ENCODE measurements around the gene CEP43.
A peak's percentile ranks its signal among the peaks of the same experiment; 100 is the strongest.

CEP43 gene

DNA sequence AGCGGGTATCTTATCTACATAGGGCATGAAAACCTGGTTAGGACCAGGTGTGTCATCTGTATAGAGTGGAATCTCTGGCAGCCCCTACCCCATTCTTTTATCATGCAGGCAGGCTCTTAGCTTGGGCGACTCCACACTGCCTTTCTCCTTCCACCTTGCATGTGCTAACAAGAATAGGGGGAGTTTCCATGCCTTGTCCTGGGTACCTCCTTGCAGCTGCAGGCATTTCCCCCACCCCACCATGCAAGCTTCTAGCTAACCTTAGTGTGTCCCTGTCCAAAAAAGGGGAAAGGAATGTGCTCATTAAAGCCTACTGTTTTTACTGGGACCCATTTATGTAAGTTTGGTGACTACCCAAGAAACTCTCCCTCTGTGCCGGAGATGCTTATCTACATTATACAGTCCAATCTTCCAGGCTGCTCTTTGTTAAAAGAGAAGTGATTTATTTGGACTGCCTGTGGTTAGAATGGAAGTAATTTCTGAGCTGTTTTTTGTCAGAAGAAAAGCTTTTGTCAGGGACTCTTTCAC is 10.5 kb upstream of the CEP43 start:
- H3K4me3 Mint-ChIP-seq, result no peak overlapping the region
- H3K27ac Mint-ChIP-seq, result no peak overlapping the region
- H3K4me1 Mint-ChIP-seq, result peaks cover 27% of the 10 kb centered on the region
- no peaks in the 10 kb centered on the region for H3K27me3 Mint-ChIP-seq
- peaks cover 2% of the 10 kb centered on the region for H3K36me3 Mint-ChIP-seq
- no peaks in the 10 kb centered on the region for H3K9me3 Mint-ChIP-seq

DNA sequence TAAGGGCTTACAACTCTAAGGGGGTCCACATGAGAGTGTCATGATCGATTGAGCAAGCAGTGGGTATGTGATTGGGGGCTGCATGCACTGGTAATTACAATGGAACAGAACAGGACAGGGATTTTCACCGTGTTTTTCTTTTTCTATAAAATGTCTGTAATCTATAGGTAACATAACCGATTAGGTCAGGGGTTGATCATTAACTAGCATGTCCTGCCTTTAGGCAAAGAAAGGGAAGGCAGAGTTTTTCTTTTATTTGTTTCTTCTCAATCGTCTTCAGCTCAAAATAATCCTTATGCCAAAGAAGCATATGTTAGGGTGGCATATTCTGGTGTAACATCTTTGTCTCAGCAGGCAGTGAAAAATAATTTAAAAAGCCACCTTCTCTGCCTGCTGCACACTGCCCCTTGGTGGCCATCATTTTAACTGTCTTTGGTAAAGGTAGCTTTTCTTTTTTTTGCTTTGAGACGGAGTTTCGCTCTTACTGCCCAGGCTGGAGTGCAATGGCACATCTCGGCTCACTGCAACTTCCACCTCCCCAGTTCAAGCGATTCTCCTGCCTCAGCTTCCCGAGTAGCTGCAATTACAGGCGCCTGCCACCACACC is 9.7 kb upstream of the CEP43 start:
- H3K4me1 Mint-ChIP-seq, result peaks cover 27% of the 10 kb centered on the region
- H3K36me3 Mint-ChIP-seq, result peaks cover 2% of the 10 kb centered on the region
- no peaks in the 10 kb centered on the region for H3K9me3 Mint-ChIP-seq
- no peak overlapping the region for H3K4me3 Mint-ChIP-seq
- H3K27ac Mint-ChIP-seq, result peak overlapping the region; percentile 62
- no peaks in the 10 kb centered on the region for H3K27me3 Mint-ChIP-seq

DNA sequence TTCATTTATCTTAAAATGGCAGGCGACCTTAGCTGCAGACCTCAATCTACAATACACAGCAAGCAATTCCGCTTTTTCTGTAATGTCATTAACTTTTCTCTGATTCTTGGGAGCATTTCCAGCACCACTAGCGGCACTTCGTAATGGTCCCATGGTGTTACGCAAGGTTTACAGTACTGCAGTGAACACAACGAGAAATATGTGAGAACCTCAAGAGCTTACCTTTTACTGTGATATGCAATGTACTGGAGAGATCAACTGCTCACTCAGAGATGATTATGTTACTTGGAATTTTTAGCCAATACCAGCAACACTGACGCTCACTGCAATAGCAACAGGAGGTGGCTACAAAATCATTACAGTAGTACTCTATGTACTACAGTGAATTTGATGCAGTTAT is 2.8 kb upstream of the CEP43 start:
- no peaks in the 10 kb centered on the region for H3K36me3 Mint-ChIP-seq
- H3K4me3 Mint-ChIP-seq, result no peak overlapping the region
- H3K27ac Mint-ChIP-seq, result no peak overlapping the region
- H3K27me3 Mint-ChIP-seq, result no peaks in the 10 kb centered on the region
- H3K4me1 Mint-ChIP-seq, result peaks cover 22% of the 10 kb centered on the region
- no peaks in the 10 kb centered on the region for H3K9me3 Mint-ChIP-seq

DNA sequence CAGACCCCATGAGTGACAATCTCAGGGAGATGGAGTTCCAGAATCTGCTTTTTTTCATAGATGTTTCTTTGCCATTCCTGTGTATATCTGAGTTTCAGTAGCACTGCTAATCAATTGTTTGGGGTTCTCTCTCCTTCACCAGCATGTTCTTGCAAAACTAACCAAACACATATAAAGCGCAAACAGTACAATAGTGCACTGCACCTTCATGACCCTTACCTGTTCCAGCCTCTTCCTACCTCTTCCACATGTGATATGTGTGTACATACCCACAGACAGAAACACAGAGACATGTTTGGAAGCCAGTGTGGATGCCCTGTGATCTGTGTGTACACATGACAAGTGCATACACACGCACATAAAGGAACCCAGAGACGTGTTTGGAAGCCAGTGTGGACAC is 1.8 kb upstream of the CEP43 start:
- Mint-ChIP-seq H3K4me3 (peak overlapping the region; percentile 57), H3K9me3 (no peaks in the 10 kb centered on the region), H3K27me3 (no peaks in the 10 kb centered on the region), H3K36me3 (no peaks in the 10 kb centered on the region), H3K4me1 (peaks cover 27% of the 10 kb centered on the region), H3K27ac (no peak overlapping the region)

DNA sequence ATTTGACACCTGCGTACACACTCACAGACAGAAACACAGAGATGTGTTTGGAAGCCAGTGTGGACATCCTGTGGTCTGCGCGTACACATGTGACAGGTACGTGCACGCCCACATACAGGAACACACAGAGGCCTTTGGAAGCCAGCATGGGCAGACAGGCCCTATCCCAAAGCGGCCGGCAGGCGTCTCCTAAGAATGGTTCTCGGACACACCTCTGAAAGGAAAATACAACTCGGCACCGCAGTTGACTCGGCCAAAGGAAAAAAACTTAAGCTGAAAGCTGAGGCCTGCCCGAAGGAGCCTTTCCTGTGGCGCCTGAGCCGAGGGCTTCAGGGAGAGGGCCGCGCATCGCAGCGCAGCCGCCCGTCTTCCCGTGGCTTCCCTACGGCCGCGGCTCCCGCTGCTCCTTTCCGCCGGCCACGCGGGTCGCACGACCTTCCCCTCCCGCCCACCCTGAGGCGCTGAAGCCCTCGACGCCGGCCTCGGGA is 1.4 kb upstream of the CEP43 start:
- Mint-ChIP-seq H3K36me3 (no peaks in the 10 kb centered on the region), H3K4me1 (peaks cover 27% of the 10 kb centered on the region), H3K27ac (peak overlapping the region; percentile 31), H3K9me3 (no peaks in the 10 kb centered on the region), H3K4me3 (peak overlapping the region; percentile 57), H3K27me3 (no peaks in the 10 kb centered on the region)

DNA sequence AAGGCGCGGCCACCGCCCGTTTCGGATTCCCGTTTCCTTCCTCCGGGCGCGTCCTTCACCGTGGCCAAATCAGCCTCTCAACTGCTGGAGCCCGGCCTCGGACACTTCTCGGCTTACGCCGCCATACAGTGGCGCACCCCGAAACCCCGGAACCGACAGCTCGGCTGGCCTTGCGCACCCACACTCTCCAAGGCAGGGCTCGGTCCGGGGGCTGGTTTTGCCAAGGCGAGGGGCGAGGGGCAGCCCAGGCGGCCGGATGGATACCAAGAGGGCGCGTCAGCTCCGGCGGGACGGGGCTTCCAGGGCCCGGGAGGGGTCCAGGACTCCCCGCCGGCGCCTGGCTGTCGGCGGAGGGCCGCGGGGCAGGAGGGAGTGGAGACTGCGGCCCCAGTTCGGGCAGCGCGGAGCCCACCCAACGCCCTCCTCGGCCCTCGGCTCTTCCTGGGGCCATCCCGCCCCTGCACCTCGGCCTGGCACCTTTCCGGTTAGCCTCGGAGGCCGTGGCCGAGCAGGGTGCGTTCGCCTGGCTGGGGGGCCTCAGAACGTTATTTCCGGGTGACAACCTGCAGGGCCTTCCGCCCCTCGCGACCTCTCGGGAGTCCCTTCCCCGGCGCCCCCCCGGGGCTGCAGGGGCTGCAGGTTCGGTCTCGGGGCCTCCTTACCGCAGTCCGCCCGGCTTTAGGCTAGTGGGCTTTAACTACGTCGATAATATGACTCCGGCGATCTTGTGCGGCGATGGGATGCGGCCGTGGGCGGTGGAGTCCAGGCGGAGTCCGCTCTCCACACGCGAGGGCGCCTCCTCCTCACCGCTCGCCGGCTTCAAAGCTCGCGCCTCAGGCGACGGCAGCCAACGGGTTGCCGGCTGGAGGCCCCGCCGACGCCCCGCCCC is 697 bp upstream of the CEP43 start:
- peak overlapping the region; percentile 87 for H3K4me3 Mint-ChIP-seq
- H3K27me3 Mint-ChIP-seq, result no peaks in the 10 kb centered on the region
- no peak overlapping the region for H3K27ac Mint-ChIP-seq
- H3K9me3 Mint-ChIP-seq, result no peaks in the 10 kb centered on the region
- H3K36me3 Mint-ChIP-seq, result no peaks in the 10 kb centered on the region
- peaks cover 27% of the 10 kb centered on the region for H3K4me1 Mint-ChIP-seq

DNA sequence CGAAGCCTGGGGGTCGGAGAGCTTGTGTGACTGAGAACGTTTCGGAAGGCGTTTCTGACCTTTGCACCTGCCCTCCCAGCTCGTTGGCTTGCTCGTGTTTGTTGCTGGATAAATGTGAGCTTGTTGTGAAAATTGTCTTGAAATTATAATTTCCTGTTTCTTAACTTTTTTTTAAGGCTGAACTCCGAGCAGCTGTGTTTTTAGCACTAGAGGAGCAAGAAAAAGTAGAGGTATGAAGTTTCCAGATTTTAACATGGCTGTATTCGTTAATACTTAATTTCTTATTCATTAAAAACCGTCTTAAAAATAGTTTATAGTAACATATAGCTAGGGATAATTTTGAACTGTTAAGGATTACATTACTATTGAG is 672 bp downstream of the CEP43 start:
- Mint-ChIP-seq H3K4me1 (peaks cover 27% of the 10 kb centered on the region), H3K27ac (peak overlapping the region; percentile 59), H3K4me3 (peak overlapping the region; percentile 91), H3K27me3 (no peaks in the 10 kb centered on the region), H3K36me3 (no peaks in the 10 kb centered on the region), H3K9me3 (no peaks in the 10 kb centered on the region)

DNA sequence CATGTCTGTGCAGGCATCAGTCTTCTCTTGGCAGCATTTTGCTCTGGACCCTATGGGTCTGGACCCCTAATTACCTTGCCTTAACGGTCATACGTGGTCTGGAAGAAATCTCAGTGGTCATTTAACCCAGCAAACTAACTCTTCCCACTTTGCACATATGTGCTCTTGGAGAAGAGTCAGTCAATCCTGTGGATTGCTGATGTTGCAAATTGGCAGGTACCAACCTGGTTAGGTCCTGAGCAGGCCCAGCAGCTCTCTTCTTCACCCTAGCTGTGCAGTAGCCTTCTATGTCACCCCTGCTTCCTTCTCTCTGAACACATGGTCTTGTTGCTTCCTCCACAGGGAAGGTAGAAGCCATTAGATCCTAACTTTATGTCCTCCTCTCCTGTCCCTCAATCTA is 1.6 kb downstream of the CEP43 start:
- H3K4me1 Mint-ChIP-seq, result peaks cover 27% of the 10 kb centered on the region
- no peaks in the 10 kb centered on the region for H3K27me3 Mint-ChIP-seq

DNA sequence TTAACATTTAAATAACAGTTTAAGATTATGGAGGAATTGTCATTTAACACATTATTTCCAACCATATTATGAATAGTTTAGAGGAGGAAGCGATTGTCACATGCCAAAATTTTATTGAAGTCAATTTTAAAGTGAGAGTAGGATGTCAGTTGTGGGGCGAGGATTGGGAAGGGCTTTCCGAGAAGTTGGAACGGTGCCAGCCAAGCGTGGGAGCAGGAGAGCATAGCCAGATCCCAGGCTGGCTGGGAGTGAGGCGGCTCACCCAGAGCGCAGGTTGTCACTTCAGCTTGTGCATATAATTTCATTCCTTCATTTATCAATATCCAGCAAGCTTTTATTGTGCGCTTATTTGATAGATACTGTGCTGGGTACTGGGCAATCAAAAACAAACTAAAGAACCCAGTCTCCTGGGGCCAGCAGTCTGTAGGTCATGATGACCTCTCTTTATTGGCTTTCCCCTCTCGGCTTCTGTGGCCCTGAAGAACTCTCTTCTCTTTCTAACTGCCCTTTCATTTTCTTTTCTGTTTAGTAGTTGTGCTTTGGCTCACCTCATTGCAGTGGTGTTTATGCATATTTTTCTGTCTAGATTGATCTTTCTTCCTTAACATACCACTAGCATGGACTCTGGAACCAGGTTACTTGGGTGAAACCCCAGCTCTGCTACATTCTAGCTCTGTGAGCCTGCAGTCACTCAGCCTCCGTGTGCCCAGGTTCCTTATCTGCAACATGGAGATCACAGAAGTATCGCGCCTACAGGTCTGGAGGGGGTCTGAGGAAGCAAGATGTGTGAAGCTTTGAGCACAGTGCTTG is 6.4 kb downstream of the CEP43 start:
- Mint-ChIP-seq H3K4me1 (peaks cover 14% of the 10 kb centered on the region), H3K27me3 (no peaks in the 10 kb centered on the region), H3K27ac (no peak overlapping the region), H3K9me3 (no peaks in the 10 kb centered on the region), H3K36me3 (peaks cover 19% of the 10 kb centered on the region), H3K4me3 (no peak overlapping the region)

More for the DNA sequence above, 1.6 kb downstream of the CEP43 start:
- Mint-ChIP-seq H3K27ac (peak overlapping the region; percentile 8), H3K36me3 (peaks cover 3% of the 10 kb centered on the region), H3K4me3 (peak overlapping the region; percentile 91), H3K9me3 (no peaks in the 10 kb centered on the region)

DNA sequence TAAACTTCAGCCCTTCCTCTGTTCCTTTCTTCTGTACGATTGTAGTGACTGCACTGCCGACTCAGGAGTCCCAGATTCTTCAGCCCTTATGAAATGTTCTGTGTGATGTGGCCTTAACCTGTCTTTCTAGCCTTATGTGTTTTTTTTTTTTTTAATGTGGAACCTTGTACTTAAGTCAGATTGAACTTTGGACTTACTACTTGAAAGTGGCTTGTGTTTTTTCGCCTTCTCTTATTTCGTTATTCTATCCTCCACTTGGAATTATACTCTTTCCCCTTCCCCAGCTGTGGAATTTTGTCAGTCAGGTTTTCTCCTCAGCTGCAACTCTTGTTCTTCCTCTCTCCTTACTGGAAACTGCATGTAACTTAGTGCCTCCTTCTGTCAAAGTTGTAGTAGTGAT is 8.8 kb downstream of the CEP43 start:
- Mint-ChIP-seq H3K36me3 (peaks cover 22% of the 10 kb centered on the region), H3K27ac (no peak overlapping the region), H3K4me3 (no peak overlapping the region), H3K9me3 (no peaks in the 10 kb centered on the region), H3K4me1 (peaks cover 3% of the 10 kb centered on the region), H3K27me3 (no peaks in the 10 kb centered on the region)

DNA sequence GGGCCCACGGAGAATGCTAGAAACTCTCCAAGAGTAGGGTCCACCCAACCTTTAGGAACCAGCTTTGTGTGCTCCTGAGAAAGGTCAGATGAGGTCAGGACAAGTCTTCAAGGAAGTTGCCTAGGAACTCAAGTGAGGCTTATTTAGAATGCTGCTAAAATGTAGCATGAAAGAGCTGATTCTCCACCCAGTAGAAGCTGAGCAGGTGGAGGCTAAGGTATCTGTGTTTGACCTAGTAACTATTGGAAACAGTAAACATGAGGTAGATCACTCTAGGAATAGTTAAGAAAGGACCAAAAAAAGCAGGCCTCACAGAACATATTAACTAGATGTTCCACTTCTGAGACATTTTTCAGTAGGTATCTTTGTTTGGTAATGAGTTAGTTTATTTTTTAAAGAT is 13.9 kb downstream of the CEP43 start:
- no peak overlapping the region for H3K27ac Mint-ChIP-seq
- no peak overlapping the region for H3K4me3 Mint-ChIP-seq
- peaks cover 7% of the 10 kb centered on the region for H3K4me1 Mint-ChIP-seq
- H3K27me3 Mint-ChIP-seq, result no peaks in the 10 kb centered on the region
- H3K36me3 Mint-ChIP-seq, result peaks cover 12% of the 10 kb centered on the region
- H3K9me3 Mint-ChIP-seq, result no peaks in the 10 kb centered on the region

DNA sequence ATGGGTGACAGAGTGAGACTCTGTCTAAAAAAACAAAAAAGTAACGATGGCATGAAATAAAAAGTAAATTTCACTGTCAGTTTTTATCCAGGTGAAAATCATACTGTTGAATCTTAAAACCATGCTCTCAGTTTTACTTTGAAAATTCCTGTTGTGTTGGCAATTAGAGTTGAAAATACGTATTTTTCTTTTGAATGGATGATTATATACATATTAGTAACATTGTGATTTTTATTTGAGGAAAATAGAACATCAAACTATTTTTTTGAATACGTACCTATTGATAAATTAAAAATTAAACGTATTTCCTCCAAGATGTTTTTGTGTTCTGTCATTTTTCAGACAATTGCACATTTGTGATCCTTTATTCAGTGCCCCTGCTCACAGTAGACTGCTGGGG is 14.7 kb downstream of the CEP43 start:
- Mint-ChIP-seq H3K36me3 (peaks cover 11% of the 10 kb centered on the region), H3K27ac (no peak overlapping the region), H3K9me3 (no peaks in the 10 kb centered on the region), H3K27me3 (no peaks in the 10 kb centered on the region), H3K4me3 (no peak overlapping the region), H3K4me1 (peaks cover 7% of the 10 kb centered on the region)

DNA sequence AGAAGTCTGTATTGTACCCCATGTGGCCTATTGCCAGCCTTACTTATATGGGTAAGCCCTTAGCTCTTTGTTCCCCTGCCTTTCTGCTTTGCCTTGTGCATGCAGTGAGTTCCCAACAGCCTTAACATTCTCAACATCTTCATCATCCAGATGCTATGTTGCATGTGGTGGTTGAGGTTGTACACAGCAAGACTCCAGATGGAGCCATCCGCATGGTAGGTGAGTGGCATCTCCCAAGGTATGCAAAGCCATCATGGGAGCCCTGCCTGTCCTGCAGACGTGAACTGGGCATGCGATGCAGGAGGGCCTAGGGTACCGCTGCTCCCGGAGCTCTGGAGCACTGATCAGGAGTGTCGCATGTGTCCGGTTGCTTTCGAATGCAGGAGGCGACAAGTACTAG is 16.1 kb downstream of the CEP43 start:
- Mint-ChIP-seq H3K4me1 (peaks cover 7% of the 10 kb centered on the region), H3K27ac (no peak overlapping the region), H3K36me3 (peaks cover 11% of the 10 kb centered on the region), H3K4me3 (no peak overlapping the region), H3K9me3 (no peaks in the 10 kb centered on the region), H3K27me3 (no peaks in the 10 kb centered on the region)

DNA sequence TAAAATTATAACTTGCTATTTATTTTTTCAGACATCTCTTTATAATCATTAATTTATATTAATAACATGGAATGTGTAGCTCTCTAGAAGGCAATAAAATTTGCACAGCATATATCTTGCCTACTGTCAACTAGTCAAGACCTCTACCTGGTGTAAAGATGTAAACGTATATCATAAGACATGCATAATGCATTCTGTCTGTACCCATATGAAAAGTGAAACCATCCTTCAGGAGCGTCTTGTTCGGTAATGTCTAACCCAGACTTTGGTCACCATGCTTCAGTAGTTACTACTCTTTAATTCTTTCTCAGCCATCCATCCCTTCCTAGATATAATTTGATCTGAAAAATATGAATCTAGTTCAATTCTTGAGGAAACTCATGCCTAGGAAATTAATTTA is 21.0 kb downstream of the CEP43 start:
- Mint-ChIP-seq H3K27me3 (no peaks in the 10 kb centered on the region), H3K27ac (no peak overlapping the region), H3K4me1 (no peaks in the 10 kb centered on the region), H3K4me3 (no peak overlapping the region), H3K9me3 (no peaks in the 10 kb centered on the region), H3K36me3 (peaks cover 10% of the 10 kb centered on the region)

DNA sequence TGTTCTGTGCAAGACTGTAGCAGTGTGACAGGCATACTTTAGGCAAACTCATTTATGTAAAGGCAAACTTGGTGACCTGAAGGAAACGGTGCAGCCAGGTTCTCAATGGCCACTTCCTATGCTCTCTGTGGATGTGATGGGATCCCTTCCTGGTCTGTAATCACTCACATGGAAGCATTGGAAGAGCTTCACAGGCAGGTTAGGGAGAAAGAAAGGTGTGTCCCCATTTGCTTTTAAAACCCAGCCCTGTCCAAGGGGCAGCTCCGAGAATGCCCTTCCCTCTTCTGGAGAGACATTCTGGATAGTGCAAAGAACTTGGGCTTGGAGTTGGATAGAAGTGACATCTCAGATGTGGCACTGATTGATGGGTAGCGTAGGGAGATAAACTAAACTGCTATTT is 28.1 kb downstream of the CEP43 start:
- H3K9me3 Mint-ChIP-seq, result no peaks in the 10 kb centered on the region
- no peak overlapping the region for H3K4me3 Mint-ChIP-seq
- peaks cover 20% of the 10 kb centered on the region for H3K36me3 Mint-ChIP-seq
- no peak overlapping the region for H3K27ac Mint-ChIP-seq
- H3K4me1 Mint-ChIP-seq, result peaks cover 4% of the 10 kb centered on the region
- no peaks in the 10 kb centered on the region for H3K27me3 Mint-ChIP-seq
